Measurements from ENCODE around the gene ARHGAP1.

Gene ARHGAP1
- total RNA-seq = 86.5 reads per million, percentile 80 among the genes with 10 or more reads in this experiment

DNA sequence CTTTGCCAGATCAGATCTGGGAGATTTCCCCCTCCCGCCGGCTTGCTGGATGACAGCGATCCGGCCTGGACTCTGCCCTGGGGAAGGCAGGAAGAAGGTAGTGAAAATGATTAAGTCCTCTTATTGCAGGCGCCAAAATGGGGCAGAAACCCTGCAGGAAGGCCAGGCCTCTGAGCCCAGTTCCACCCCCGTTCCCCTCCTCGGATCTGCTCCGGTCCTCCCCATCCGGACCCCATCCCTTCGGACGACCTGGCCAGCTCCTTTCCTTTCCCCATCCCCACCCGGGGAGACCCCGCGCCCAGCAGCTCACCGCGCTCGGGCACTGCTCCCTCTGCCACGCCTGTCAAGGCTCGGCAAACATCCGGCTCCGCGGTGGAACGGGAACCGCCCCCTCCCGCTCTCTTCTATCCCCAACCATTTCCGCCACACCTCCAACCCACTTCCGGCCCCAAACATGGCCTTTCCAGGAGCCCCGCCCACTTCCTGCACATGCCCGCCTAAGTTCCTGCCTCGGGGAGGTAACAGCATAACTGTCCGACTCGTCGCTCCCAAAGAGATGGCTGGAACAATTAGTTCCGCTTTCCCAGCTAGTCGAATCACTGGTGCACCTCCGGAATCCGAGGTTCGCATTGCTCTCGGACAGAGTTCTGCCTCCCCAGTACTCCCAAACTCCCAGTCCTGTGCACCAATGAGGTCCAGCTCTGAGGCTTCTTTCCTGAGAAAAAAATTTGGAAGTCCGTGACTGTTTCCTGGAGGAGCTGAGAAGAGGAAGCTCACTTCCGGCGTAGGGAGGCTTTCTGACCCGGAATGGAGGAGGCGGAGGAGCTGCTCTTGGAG, at the start of gene ARHGAP1, which contains the start of gene ZNF408:
TSS of gene ARHGAP1 (minus strand) at position 379 of the 837 bp plus-strand sequence. CDS start 4,512 bp downstream, outside the sequence.
TSS of gene ZNF408 (plus strand) at position 791 of the 837 bp plus-strand sequence. CDS start at position 808, 17 bp downstream.
- peak; percentile 99 for DNase-seq

DNA sequence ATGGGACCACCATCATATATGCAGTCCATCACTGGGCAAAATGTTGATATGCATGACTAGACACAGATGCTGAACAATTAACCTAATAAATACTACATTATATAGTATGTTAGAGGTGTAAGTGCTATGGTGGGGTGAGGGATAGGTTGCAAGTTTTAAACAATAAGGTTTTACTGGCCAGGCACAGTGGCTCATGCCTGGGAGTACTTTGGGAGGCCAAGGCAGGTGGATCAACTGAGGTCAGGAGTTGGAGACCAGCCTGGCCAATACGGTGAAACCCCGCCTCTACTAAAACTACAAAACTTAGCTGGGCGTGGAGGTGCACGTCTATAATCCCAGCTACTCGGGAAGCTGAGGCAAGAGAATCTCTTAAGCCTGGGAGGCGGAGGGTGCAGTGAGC, 46.7 kb upstream of the ARHGAP1 start:
- DNase-seq = no peak

DNA sequence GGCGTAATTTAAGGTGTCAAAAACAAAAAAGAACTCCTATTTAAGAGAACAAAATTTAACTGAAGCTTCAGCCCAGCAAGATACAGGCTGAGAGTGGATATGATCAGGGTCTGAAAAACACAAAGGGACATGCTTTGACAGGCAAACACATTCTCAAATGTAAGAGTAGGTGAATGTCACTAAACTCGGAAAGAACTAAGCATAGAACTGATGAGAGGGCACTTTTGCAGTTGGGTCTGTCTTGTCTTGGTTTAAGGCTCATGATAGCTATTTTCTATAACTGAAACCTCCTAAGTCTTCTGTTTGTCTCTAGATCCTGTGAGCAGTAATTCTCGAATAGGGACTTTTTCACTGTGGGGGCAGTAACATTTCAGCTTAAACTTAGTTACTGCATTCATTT, 45.6 kb upstream of the ARHGAP1 start:
- no peak for DNase-seq

DNA sequence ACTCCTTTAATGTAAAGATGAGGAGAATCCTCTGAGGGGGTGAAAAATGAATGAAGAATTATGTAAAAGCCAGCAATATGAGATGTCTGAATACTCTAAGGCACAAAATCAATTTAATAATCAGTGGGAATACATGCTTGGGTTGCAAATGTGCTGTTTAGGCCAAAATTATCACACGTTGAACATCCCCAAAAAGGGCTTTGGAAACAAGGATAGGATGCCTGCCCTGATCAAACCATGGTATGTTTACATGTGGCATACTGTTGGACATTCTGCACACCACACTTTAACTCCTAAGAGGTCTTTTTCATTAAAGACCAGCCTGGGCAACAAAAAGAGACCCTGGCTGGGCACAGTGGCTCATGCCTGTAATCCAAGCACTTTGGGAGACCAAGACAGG, 44.9 kb upstream of the ARHGAP1 start:
- DNase-seq = no peak

DNA sequence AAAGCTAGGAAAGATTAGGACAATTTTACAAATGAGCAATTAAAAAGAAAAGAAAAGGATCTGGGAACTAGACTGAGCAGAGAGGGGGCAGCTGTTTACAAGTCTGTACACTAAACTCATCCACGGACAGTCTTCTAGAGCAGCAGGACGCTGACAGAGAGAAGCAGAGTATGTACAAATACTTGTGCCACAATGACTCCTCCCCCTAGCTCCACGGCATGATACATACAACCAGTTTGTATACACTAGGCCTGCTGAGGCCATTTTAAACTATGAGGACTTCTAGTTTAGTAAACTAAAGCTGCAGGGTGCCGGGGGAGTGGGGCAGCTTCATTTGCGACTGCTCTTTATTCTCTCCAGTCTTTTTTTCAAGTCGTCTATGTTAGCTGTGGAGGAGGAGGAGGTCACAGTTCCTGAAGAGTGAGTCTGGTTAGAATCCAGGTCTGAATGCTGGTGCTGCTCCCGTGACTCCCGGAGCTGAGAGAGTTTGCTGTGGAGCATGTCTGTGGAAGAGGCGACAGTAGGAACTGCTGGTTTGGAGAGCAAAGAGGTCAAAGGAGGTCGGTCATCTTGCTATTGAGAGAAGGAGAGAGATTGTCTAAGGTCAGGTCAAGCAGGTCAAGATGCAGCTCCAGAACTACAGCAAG, 43.4 kb upstream of the ARHGAP1 start:
- DNase-seq = no peak

DNA sequence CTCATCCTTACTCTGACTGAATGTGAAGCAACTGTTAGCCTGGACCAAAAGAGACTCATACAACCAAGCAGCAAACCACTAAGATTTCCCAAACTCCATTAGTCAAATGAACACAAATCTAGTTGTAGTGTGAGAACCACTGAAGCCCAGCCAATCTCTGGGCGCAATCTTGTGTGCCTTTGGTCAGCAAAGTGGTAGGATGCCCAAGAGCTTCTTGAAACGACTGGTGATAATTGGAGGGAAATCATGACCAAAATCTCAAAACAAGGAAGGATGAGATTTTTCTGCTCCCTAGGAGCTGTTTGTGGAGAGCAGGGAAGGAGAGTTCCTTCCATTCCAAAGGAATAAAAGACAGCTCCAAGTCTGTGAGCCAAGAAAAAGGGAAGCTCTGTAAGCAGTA, 42.6 kb upstream of the ARHGAP1 start:
- no peak for DNase-seq

DNA sequence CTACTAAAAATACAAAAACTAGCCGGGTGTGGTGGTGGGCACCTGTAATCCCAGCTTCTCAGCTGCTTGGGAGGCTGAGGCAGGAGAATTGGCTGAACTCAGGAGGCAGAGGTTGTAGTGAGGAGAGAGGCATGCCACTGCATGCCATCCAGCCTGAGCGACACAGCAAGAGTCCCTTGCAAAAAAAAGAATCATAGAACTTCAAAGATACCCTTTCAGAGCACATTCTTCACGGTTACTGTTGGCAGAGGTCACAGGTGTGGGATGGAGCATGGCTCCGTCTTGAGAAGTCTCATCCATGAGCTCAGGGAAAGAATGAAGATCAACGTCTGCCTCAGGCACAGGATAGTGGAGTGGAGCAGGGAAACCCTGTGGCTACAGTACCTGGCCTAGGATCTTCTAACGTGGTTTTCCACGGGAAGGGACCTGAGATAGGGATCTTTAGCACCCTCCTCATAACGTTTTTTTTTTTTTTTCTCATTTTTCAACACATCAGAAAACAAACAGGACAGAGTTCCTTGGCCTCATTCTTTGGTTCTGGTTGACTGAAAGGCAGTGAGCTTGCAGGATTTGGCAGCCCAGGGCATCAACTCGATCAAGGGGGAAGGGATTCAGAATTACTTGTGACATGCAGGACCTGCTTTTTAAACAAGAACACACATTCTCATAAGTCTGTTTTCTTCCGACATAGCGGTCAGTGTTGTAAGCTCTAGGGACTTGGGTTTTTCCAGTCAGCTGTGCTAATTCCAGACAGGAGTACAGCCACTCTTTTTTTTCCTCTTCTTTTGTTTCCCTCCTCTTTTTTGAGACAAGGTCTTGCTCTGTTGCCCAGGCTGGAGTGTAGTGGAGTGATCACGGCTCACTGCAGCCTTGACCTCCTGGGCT, 41.4 kb upstream of the ARHGAP1 start:
- DNase-seq = no peak

DNA sequence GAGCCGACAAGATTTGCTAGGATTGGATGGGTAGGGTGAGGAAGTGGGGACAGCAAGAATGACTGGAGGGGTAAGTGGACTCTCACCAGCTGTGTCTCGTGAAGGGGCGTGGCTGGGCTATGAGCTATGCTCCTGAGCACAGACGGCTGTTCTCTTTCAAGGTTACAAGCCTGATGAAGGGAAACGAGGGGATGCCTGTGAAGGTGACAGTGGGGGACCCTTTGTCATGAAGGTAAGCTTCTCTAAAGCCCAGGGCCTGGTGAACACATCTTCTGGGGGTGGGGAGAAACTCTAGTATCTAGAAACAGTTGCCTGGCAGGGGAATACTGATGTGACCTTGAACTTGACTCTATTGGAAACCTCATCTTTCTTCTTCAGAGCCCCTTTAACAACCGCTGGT, 38.5 kb upstream of the ARHGAP1 start:
- no peak for DNase-seq

DNA sequence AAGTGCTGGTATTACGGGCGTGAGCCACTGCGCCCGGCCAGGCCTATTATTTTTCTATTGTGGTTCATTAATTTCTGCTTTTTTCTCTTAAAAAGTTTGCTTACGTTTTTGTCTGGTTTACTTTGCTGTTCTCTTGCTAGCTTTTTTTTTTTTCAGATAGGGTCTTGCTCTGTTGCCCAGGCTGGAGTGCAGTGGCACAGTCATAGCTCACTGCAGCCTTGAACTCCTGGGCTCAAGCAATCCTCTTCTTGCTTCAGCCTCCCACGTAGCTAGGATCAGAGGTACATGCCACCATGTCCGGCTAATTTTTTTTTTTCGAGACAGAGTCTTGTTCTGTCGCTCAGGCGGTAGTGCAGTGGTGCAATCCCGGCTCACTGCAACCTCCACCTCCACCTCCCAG, 37.3 kb upstream of the ARHGAP1 start:
- DNase-seq = no peak

DNA sequence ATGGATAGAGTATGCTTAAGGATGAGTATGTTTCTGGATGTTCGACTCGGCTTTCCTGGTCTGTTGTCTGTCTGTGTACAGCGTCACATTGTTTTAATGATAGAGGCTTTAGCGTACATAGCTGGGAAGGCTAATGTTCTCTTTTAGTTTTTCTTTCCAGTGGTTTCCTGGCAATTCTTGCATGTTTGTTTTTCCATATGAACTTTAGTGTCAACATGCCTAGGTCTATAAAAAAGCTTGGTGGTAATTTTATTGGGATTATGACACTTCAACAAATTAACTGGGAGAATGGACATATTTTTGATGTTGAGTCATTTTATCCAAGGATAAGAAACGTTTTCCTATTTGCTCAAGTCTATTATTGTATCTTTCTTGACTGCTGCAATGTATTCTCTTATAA, 36.2 kb upstream of the ARHGAP1 start:
- DNase-seq = no peak

DNA sequence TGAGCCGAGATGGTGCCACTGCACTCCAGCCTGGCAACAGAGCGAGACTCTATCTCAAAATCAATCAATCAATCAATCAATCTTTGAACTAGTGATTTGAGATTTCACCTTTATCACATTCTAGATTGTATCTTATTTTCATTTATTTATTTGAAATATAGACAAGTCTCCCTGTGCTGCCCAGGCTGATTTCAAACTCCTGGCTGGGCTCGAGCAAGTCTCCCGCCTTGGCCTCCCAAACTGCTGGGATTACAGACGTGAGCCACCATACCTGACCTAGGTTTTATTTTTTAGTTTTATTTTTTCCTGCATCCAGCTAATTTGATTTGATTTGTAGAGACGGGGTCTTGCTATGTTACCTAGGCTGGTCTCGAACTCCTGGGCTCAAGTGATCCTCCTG, 35.7 kb upstream of the ARHGAP1 start:
- DNase-seq = no peak

DNA sequence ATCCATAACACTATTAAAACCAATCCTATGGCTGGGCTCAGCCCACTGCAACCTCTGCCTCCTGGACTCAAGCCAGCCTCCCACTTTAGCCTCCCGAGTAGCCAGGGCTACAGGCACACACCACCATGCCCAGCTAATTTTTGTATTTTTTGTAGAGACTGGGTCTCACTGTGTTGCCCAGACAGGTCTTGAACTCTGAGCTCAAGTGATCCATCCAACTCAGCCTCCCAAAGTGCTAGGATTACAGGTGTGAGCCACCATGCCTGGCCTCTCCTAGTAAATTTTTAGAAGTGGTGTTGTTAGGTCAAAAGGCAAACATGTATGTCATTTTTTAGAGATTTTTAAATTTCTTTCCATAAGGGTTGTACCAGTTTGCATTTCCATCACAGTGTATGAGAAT, 32.8 kb upstream of the ARHGAP1 start:
- no peak for DNase-seq

DNA sequence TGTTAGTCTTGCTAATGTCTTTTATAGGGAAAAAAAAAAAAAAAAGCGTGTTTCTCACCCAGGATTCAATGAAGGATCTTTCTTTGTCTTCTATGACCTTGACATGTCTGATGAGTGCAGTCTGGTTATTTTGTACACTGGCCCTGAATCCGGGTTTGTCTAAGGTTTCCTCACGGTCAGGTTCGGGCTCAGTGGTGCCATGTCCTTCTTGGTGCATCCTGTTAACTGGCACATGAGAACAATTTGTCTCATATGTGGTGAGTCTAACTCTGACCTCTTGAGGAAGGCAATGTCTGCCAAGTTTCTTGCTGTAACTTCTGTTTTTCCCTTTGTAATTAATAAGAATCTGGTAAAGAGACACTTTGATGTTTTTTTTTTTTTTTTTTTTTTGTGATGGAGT, 31.1 kb upstream of the ARHGAP1 start:
- no peak for DNase-seq

DNA sequence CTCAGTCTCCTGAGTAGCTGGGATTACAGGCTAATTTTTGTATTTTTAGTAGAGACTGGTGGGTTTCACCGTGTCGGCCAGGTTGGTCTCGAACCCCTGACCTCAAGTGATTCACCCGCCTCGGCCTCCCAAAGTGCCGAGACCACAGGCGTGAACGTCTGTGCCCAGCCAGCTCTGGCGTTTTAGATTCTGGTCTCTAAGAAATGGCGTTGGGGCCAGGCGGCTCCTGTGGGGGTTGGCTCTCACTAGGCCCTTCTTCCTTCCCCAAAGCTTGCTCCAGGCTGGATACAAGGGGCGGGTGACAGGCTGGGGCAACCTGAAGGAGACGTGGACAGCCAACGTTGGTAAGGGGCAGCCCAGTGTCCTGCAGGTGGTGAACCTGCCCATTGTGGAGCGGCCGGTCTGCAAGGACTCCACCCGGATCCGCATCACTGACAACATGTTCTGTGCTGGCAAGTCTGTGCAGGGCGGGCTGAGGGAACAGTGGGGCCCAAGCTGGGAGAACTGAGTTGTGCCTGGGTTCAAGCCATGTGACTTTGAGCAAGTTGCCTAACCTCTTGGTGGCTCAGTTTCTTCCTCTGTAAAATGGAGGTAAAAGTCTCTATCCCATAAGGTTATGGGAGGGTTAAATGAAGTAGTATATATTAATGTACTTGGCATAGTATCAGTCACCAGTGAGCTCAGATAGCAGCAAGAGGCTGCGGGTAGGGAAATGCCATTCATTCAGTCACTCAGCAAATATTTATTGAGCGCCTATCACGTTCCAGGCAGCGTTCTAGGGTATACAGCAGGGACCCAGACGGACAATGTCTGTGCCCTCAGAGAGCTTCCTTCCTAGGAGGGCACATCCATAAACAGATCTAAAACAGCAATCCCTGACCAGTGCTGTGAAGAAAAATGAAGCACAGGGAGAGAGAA, 28.9 kb upstream of the ARHGAP1 start:
- no peak for DNase-seq

DNA sequence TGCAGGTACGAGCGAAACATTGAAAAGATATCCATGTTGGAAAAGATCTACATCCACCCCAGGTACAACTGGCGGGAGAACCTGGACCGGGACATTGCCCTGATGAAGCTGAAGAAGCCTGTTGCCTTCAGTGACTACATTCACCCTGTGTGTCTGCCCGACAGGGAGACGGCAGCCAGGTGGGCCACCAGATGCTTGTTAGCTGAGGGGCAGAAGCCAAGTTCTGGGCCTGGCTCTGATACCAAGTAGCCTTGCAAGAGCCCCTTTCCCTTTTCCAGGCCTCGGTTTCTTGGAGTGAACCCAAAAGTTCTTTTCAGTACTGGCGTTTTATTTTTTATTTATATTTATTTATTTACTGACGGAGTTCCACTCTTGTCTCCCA, 28.2 kb upstream of the ARHGAP1 start:
- DNase-seq = no peak

DNA sequence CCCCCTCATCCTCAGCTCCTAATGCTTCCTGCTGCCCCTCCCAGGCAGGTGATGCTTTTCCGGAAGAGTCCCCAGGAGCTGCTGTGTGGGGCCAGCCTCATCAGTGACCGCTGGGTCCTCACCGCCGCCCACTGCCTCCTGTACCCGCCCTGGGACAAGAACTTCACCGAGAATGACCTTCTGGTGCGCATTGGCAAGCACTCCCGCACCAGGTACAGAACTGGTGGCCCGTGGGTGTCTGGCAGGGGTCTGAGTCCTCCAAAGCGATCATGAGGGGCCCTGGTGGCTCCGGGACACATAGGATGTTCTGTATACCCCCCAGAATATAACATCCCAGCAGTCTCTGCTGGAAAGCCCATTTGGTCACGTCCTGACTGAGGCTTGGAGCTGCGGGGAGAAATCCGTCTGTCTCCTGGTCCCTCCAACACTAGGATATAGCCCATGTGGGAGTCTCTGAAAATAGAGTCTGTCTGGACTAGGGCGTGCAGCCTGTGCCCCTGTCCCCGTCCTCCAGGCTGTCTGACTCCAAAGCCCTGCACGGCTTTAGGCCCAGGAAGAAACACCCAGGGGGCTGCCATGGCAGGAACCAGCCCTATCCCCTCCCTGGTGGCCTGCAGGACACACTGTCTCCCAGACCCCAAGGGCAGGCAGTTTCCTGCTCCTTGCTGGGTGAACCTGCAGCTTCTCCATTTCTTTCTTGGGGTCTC, 27.7 kb upstream of the ARHGAP1 start:
- DNase-seq = no peak

DNA sequence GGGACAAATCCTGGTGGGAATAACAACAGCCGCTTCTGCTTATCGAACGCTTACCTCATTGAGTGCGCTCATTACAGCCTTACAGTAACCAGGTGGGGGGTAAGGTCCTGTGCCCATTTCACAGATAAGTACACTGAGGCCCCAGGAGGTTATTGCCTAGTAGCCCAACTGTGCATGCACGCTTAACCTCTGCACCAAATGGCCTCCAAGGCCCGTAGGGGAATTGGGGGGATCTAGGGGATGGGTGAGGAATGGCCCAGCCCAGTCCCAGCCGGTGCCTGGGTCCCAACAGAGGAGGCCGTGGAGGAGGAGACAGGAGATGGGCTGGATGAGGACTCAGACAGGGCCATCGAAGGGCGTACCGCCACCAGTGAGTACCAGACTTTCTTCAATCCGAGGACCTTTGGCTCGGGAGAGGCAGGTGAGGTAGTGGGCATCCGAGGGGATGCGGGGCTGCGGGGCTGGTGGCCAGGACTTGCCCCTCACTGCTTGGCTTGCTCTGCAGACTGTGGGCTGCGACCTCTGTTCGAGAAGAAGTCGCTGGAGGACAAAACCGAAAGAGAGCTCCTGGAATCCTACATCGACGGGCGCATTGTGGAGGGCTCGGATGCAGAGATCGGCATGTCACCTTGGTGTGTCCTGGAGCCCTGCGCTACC, 25.9 kb upstream of the ARHGAP1 start:
- DNase-seq = no peak

DNA sequence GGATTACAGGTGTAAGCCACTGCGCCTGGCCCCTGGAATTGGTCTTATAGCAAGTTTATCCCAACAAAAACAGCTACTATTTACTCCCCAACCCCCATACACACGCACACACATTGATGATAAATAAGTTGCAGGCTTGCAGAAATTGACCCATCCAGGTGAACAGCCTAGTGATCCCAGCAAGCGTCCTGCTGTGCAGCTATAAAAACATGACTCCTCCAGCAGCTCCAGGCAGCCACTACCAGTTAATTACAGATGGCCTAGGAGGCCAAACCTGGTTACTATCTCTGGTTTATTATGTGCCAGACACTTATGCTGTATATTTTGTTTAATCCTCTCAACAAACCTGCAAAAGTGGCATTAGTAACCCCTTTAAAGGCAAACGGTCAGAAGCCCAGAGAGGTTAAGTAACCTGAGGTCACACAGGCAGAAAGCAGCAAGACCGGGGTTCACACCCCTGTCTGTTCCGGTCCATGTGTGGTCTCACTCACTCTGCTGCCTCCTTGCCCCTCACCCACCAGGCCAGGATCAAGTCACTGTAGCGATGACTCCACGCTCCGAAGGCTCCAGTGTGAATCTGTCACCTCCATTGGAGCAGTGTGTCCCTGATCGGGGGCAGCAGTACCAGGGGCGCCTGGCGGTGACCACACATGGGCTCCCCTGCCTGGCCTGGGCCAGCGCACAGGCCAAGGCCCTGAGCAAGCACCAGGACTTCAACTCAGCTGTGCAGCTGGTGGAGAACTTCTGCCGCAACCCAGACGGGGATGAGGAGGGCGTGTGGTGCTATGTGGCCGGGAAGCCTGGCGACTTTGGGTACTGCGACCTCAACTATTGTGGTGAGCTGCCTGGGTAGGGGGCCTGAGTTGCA, 25.2 kb upstream of the ARHGAP1 start:
- DNase-seq = no peak

DNA sequence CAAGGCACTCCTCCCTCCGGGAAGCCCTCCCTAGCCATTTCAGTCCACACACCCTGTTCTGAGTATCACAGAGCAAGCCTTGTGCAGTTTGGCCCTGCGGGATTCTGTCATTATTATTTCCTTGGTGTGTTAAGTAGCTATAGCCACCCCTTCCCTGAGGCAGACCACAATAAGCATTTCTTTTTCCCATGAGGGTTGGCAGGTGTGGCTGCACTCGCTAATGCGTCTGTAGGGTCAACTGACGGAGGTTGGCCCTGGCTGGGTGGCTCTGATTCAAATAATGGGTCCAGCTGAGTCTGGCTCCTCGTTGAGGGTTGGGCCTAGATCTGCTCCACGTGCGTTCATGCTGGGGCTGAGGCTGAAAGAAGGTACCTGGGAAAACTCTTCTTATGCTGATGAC, 23.7 kb upstream of the ARHGAP1 start:
- DNase-seq = no peak

DNA sequence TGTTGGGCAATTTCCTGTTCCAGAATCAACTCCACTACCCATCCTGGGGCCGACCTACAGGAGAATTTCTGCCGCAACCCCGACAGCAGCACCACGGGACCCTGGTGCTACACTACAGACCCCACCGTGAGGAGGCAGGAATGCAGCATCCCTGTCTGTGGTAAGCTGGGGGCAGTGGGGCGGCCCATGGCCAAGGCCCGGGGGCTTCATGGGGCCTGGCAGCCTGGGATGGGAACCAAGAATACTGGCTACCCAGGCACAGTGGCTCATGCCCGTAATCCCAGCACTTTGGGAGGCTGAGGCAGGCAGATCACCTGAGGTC, 22.9 kb upstream of the ARHGAP1 start:
- DNase-seq = no peak
